COR-L47 (cell line): ENCODE results near the gene CORO1C.
"Not testable (repeated sequence)": the region's sequence is repeated elsewhere in the genome, so short reads cannot be mapped to it uniquely, and the experiment has no call there.

Experiments used
- DNase-seq: peaks from one replicate; lab custom pipeline; 2025; lab: John Stamatoyannopoulos, UW

Gene CORO1C

GRCh38 chr12:108672054-108672453 is 59.3 kb downstream of the CORO1C start:
- no peak for DNase-seq

- no peak for DNase-seq
Observed at GRCh38 chr12:108671110-108671509, 60.2 kb downstream of the CORO1C start.

- no peak for DNase-seq
Observed at GRCh38 chr12:108670066-108670631, 61.2 kb downstream of the CORO1C start.

GRCh38 chr12:108668542-108668941 is 62.8 kb downstream of the CORO1C start:
- DNase-seq, result no peak

- no peak for DNase-seq
Observed at GRCh38 chr12:108668063-108668462, 63.3 kb downstream of the CORO1C start.

- DNase-seq, result no peak
Observed at GRCh38 chr12:108667349-108667748, 64.0 kb downstream of the CORO1C start.

- DNase-seq, result no peak
Observed at GRCh38 chr12:108666401-108666881, 64.9 kb downstream of the CORO1C start.

- DNase-seq, result no peak
Observed at GRCh38 chr12:108665608-108666202, 65.6 kb downstream of the CORO1C start.

GRCh38 chr12:108664338-108665258 is 66.7 kb downstream of the CORO1C start:
- DNase-seq, result peak; percentile 66

GRCh38 chr12:108663324-108664015 is 67.8 kb downstream of the CORO1C start:
- no peak for DNase-seq

- not testable (repeated sequence) for DNase-seq
Observed at GRCh38 chr12:108658115-108658514, 73.2 kb downstream of the CORO1C start.

- no peak for DNase-seq
Observed at GRCh38 chr12:108657130-108657745, 74.1 kb downstream of the CORO1C start.

GRCh38 chr12:108656247-108656646 is 75.1 kb downstream of the CORO1C start:
- DNase-seq, result not testable (repeated sequence)

- DNase-seq, result not testable (repeated sequence)
Observed at GRCh38 chr12:108655812-108656175, 75.5 kb downstream of the CORO1C start.

- not testable (repeated sequence) for DNase-seq
Observed at GRCh38 chr12:108654622-108655021, 76.7 kb downstream of the CORO1C start.

- DNase-seq, result no peak
Observed at GRCh38 chr12:108653922-108654321, 77.4 kb downstream of the CORO1C start.

GRCh38 chr12:108653082-108653516 is 78.2 kb downstream of the CORO1C start:
- no peak for DNase-seq

GRCh38 chr12:108650083-108650482 is 81.2 kb downstream of the CORO1C start:
- DNase-seq, result no peak

- DNase-seq, result no peak
Observed at GRCh38 chr12:108649669-108650068, 81.6 kb downstream of the CORO1C start.

- no peak for DNase-seq
Observed at GRCh38 chr12:108649126-108649525, 82.2 kb downstream of the CORO1C start.

GRCh38 chr12:108648371-108648770 is 82.9 kb downstream of the CORO1C start:
- no peak for DNase-seq
